GM23248 (cell line): ENCODE data around the gene URB1. TPM values are rescaled to one million over a fixed set of nuclear protein-coding genes. Genes with fewer than 3 reads are reported as not detected.

Experiments
- DNase-seq: peaks from one replicate; pipeline ENCODE4 v3.0.0-alpha.2; 2015
- H2AFZ ChIP-seq: fragments of 200-600 bp; sonication (generic); 2 replicates; pipeline ENCODE4 v1.6.1; 2016; ENCODE audit warnings: antibody characterized with exemption
- H3F3A ChIP-seq: fragments of 200-600 bp; sonication (generic); 2 replicates; pipeline ENCODE4 v1.6.1; 2016; ENCODE audit warnings: mild to moderate bottlenecking, antibody characterized with exemption, mixed run types; ENCODE audit not compliant: insufficient read depth
- H3K27ac ChIP-seq: fragments of 200-600 bp; sonication (generic); 2 replicates; pipeline ENCODE4 v1.5.1; 2016; ENCODE audit warnings: mild to moderate bottlenecking
- H3K27me3 ChIP-seq: fragments of 200-600 bp; sonication (generic); replicated peaks from 2 replicates; pipeline ENCODE4 v1.6.1; 2016; ENCODE audit warnings: mild to moderate bottlenecking; ENCODE audit not compliant: insufficient read depth
- H3K36me3 ChIP-seq: fragments of 200-600 bp; sonication (generic); 2 replicates; pipeline ENCODE4 v1.6.1; 2016; ENCODE audit warnings: low read depth, mild to moderate bottlenecking
- H3K4me1 ChIP-seq: fragments of 200-600 bp; sonication (generic); 2 replicates; pipeline ENCODE4 v1.6.1; 2016; ENCODE audit warnings: mild to moderate bottlenecking; ENCODE audit not compliant: insufficient read depth
- H3K4me2 ChIP-seq: fragments of 200-600 bp; sonication (generic); one replicate; pipeline ENCODE4 v1.6.1; 2016; ENCODE audit warnings: mild to moderate bottlenecking; ENCODE audit not compliant: unreplicated experiment
- H3K4me3 ChIP-seq: fragments of 200-600 bp; sonication (generic); 2 replicates; pipeline ENCODE4 v1.5.1; 2016; ENCODE audit warnings: mild to moderate bottlenecking
- H3K79me2 ChIP-seq: fragments of 200-600 bp; sonication (generic); 2 replicates; pipeline ENCODE4 v1.6.1; 2016; ENCODE audit warnings: mild to moderate bottlenecking; ENCODE audit not compliant: insufficient read depth
- H3K9ac ChIP-seq: fragments of 200-600 bp; sonication (generic); 2 replicates; pipeline ENCODE4 v1.6.1; 2016; ENCODE audit warnings: mild to moderate bottlenecking
- H3K9me2 ChIP-seq: fragments of 200-600 bp; sonication (generic); 2 replicates; pipeline ENCODE4 v1.6.1; 2016; ENCODE audit warnings: mixed run types, mild to moderate bottlenecking, moderate library complexity; ENCODE audit not compliant: insufficient read depth
- H3K9me3 ChIP-seq: fragments of 200-600 bp; sonication (generic); one replicate; pipeline ENCODE4 v1.6.1; 2017; ENCODE audit warnings: low read depth
- H4K20me1 ChIP-seq: fragments of 200-600 bp; sonication (generic); 2 replicates; pipeline ENCODE4 v1.6.0; 2016; ENCODE audit not compliant: insufficient read depth
- EZH2 ChIP-seq: fragments of 200-600 bp; sonication (generic); IDR thresholded peaks from 2 replicates; pipeline ENCODE4 v1.6.1; 2018; ENCODE audit warnings: antibody characterized with exemption, mild to moderate bottlenecking; ENCODE audit not compliant: insufficient read depth, poor library complexity, severe bottlenecking
- EZH2phosphoT487 ChIP-seq: fragments of 200-600 bp; sonication (generic); IDR thresholded peaks from 2 replicates; pipeline ENCODE4 v1.6.1; 2018; ENCODE audit warnings: antibody characterized with exemption, moderate library complexity, mild to moderate bottlenecking, low read depth; ENCODE audit not compliant: insufficient read depth
- WGBS, 2 experiments: methylation state at CpG; one replicate each; pipeline ENCODE4 v1.1.6; 2015 to 2017; ENCODE audit warnings: low lambda C conversion rate in 2 of 2, low coverage in 1 of 2; ENCODE audit errors: missing lambda C conversion rate in 2 of 2; 5-methylcytosine and 5-hydroxymethylcytosine counted together
- in situ Hi-C: fragments of 300-500 bp; cut with MboI; formaldehyde crosslinking; loops from 2 replicates; pipeline ENCODE4 v1.15.0; 2020
- polyA plus RNA-seq: library from polyadenylated mRNA; unstranded; fragments of >200 nt; fragmentation: Nextera tagmentation; extraction: Ambion mirVana; gene quantifications from 2 replicates; pipeline ENCODE4 v1.2.1, GENCODE V29; 2016
- total RNA-seq: library from RNA; depleted of rRNA; stranded (reverse); fragments of >200 nt; shearing (Covaris generic); gene quantifications from 2 replicates; pipeline ENCODE4 v1.2.3, GENCODE V29; 2014

Gene URB1
- total and polyA plus RNA-seq, 2 experiments from 2014 or later: 4.9 to 15.7 TPM

DNA sequence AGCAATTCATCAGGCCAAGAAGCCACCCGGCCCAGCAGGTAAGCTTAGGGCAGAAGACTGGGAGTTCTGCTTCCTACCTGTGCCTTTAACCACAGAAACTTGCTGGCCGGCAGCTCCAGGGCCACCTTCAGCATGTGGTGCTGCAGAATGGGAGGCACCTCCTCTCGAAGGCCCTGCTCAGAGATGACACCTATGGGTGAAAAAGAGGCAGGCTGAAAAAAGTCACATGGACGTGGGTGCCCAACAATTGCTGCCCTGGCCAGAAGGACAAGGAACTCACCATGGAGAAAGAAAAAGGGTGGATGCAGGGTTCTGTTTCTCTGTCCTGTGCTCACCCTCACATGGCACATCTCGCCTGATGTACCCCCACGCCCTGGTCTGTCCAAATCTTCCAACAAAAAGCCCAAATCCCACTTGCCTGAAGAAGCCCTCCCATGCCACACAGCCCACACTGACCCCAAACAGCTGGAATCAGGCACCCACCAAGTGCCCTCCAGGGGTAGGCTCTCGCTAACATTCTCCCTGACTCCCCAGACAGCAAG lies 33.0 kb downstream of the URB1 start:
- peaks cover 61% of the 10 kb centered on the region for H3K36me3 ChIP-seq
- H3K4me1 ChIP-seq: no peaks in the 10 kb centered on the region
- H3K79me2 ChIP-seq: peaks cover 14% of the 10 kb centered on the region; the same call in 1 of the 2 replicates
- in situ Hi-C loops: no loop called here
- H4K20me1 ChIP-seq: no peaks in the 10 kb centered on the region
- H3K4me3 ChIP-seq: no peak overlapping the region
- WGBS, 2 experiments: 69 to 74% methylated on average over 7 of the region's 7 CpGs
- H3K9ac ChIP-seq: no peak overlapping the region
- H3K27me3 ChIP-seq: no peaks in the 10 kb centered on the region
- H3K27ac ChIP-seq: no peak overlapping the region
- no peaks in the 10 kb centered on the region for H3K9me2 ChIP-seq
- H3K4me2 ChIP-seq: no peak overlapping the region
- TF ChIP-seq EZH2: no peak
- TF ChIP-seq EZH2phosphoT487: no peak
- H3K9me3 ChIP-seq: no peaks in the 10 kb centered on the region
- peak; percentile 31 for DNase-seq
- H2AFZ ChIP-seq: no peak overlapping the region
- no peaks in the 10 kb centered on the region for H3F3A ChIP-seq

DNA sequence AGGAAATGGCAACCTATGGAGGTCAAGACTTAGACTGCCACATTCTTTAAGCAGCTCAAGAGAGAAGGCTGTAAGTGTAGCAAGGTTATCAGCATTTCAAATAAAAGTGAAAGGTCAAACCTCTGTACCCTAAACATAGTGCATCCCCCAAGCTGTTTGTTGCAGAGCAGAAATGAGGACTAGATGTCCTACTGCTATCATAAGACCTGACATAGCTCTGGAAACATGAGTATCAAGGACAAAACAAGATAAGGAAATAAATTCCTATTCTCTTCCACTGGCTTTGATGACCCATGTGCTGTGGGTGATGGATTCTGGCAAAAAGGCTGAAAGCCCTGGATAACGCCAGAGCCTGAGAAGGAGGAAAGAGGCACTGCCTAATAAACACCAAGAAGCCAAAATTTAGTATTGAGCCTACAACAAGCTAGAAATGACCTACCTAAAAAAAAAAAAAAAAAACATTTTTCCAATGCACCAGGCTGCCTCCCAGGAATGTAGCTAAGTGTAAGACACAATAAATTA lies 35.9 kb downstream of the URB1 start:
- Histone ChIP-seq H2AFZ (no peak overlapping the region), H3F3A (no peaks in the 10 kb centered on the region), H3K4me1 (no peaks in the 10 kb centered on the region), H3K9me3 (no peaks in the 10 kb centered on the region), H3K79me2 (no peaks in the 10 kb centered on the region), H3K4me3 (no peak overlapping the region), H3K27ac (no peak overlapping the region), H3K9me2 (no peaks in the 10 kb centered on the region), H3K27me3 (no peaks in the 10 kb centered on the region), H3K4me2 (no peak overlapping the region), H3K36me3 (peaks cover 63% of the 10 kb centered on the region), H3K9ac (no peak overlapping the region), H4K20me1 (no peaks in the 10 kb centered on the region)
- TF ChIP-seq EZH2phosphoT487 (no peak), EZH2 (no peak)
- no peak for DNase-seq
- in situ Hi-C loops: no loop called here
- 100% methylated on average over 1 of the region's 1 CpG for WGBS, 2 experiments

DNA sequence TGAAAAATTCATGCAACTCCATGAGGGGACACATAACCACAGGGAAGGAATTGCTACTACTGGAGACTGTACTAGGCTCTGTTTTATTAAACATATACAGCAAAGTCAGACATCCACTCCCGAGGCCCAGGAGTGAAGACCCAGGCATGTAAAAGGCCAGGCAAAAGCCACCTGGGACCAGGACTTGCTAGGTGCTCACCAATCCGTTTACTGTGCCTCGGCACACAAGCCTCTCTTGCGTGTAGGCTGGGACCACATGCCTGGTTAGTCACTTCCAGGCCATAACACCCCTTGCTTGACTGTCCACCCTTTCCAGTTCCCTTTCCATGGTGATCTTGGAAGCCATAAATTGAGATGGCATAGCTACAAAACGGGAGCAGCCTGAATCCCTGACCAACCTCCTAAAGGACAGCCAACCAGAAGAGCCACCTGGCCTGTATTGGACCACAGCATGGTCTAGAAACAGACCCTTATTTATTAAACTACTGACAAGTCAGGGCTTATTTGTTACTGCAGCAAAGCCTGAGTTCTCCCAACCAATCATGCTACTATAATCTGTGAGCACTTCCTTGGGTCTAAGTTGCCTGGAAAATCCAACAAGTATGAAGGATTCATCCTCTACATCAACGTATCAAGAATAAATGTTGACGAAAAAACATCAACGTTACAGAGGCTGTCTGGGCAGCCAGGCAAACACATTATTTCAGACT lies 39.7 kb downstream of the URB1 start:
- H3F3A ChIP-seq: no peaks in the 10 kb centered on the region
- no peak overlapping the region for H3K27ac ChIP-seq
- H4K20me1 ChIP-seq: no peaks in the 10 kb centered on the region
- WGBS, 2 experiments: 87 to 95% methylated on average over 8 of the region's 8 CpGs
- H3K27me3 ChIP-seq: no peaks in the 10 kb centered on the region
- no peak overlapping the region for H3K4me2 ChIP-seq
- no peak overlapping the region for H3K9ac ChIP-seq
- H3K4me3 ChIP-seq: no peak overlapping the region
- no peaks in the 10 kb centered on the region for H3K9me2 ChIP-seq
- H3K4me1 ChIP-seq: no peaks in the 10 kb centered on the region
- TF ChIP-seq EZH2: no peak
- TF ChIP-seq EZH2phosphoT487: no peak
- H3K36me3 ChIP-seq: peaks cover 66% of the 10 kb centered on the region
- in situ Hi-C loops: no loop called here
- no peaks in the 10 kb centered on the region for H3K9me3 ChIP-seq
- H2AFZ ChIP-seq: no peak overlapping the region
- H3K79me2 ChIP-seq: no peaks in the 10 kb centered on the region
- no peak for DNase-seq

DNA sequence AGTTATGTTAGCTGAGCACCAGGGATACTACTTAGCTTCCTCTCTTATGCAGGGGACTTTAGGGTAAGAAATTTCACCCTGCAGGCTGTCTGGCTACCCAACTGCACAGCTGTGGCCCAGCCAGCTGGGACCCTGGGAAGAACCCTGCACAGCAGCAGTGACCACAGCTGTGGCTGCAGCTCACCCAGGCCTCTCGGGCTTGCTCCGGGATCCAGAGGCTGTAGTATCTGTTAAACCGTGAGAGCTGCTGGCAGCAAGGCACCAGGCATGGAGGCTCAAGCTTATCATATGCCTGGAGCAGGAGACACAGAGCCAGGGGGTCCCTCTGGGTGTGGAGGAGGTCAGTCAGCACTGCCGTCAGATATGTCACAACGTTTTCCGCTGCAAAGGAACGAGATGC lies 40.3 kb downstream of the URB1 start:
- Histone ChIP-seq H3K4me1 (no peaks in the 10 kb centered on the region), H3K9me2 (no peaks in the 10 kb centered on the region), H3K27me3 (no peaks in the 10 kb centered on the region), H3K27ac (no peak overlapping the region), H3K4me2 (no peak overlapping the region), H3K9me3 (no peaks in the 10 kb centered on the region), H3K9ac (no peak overlapping the region), H3K4me3 (no peak overlapping the region), H3K79me2 (no peaks in the 10 kb centered on the region), H3F3A (no peaks in the 10 kb centered on the region), H3K36me3 (peaks cover 62% of the 10 kb centered on the region), H4K20me1 (no peaks in the 10 kb centered on the region), H2AFZ (no peak overlapping the region)
- no peak for DNase-seq
- TF ChIP-seq EZH2 (no peak), EZH2phosphoT487 (no peak)
- 91 to 94% methylated on average over 7 of the region's 7 CpGs for WGBS, 2 experiments
- in situ Hi-C loops: no loop called here

DNA sequence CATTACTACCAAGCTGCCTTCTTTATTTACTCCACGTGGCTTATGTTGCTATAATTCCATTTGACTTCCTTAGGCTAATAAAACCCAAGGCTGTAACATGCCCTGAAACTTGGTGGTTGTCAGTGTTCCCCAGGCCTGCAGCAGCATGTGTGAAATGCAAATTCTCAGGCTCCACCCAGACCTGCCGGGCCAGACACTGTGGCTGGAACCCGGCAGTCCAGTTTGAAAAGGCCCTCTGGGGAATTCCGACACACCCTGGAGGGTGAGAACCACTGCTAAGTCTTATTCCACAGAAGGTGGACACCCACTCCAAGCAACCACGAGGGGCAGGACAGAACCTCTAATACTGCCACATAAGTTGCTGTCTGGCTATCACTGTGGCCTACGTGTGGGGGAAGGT lies 41.4 kb downstream of the URB1 start:
- Histone ChIP-seq H3F3A (no peaks in the 10 kb centered on the region), H3K36me3 (peaks cover 54% of the 10 kb centered on the region), H3K4me3 (no peak overlapping the region), H4K20me1 (no peaks in the 10 kb centered on the region), H2AFZ (no peak overlapping the region), H3K27me3 (no peaks in the 10 kb centered on the region), H3K9me2 (no peaks in the 10 kb centered on the region), H3K27ac (no peak overlapping the region), H3K4me2 (no peak overlapping the region), H3K9ac (no peak overlapping the region), H3K9me3 (no peaks in the 10 kb centered on the region), H3K4me1 (no peaks in the 10 kb centered on the region), H3K79me2 (no peaks in the 10 kb centered on the region)
- in situ Hi-C loops: no loop called here
- TF ChIP-seq EZH2phosphoT487 (no peak), EZH2 (no peak)
- no peak for DNase-seq
- WGBS, 2 experiments: 86 to 88% methylated on average over 6 of the region's 6 CpGs
